HepG2 (cell line): ENCODE measurements around the gene SAXO2. TPM values are rescaled to one million over a fixed set of nuclear protein-coding genes. Genes with fewer than 3 reads are reported as not detected.

ENCODE experiments used
- ATF7 ChIP-seq, 2 experiments: fragments of 450-650 bp in 1 of 2; sonication (generic) in 1 of 2; formaldehyde crosslinking in 1 of 2; IDR thresholded peaks; 2 replicates each; pipeline versions ENCODE4 v1.4.0 to v1.6.1; 2016 to 2020; ENCODE audit warnings: antibody characterized with exemption in 1 of 2, mild to moderate bottlenecking in 1 of 2, missing genetic modification reagents in 1 of 2
- E2F2 ChIP-seq: sonication (generic); formaldehyde crosslinking; IDR thresholded peaks from 2 replicates; pipeline ENCODE4 v1.4.0; 2020; ENCODE audit warnings: missing genetic modification reagents, borderline replicate concordance
- EZH2 ChIP-seq: conservative IDR thresholded peaks from 2 replicates; pipeline ENCODE4 v1.6.1; 2012; ENCODE audit warnings: mild to moderate bottlenecking, low read depth, low read length, moderate library complexity
- GPN1 ChIP-seq: sonication (generic); formaldehyde crosslinking; IDR thresholded peaks from 2 replicates; pipeline ENCODE4 v1.5.1; 2020; ENCODE audit warnings: missing genetic modification reagents, borderline replicate concordance
- GZF1 ChIP-seq: sonication (generic); formaldehyde crosslinking; IDR thresholded peaks from 2 replicates; pipeline ENCODE4 v1.5.1; 2020; ENCODE audit warnings: mild to moderate bottlenecking, missing genetic modification reagents
- KDM2A ChIP-seq: sonication (generic); formaldehyde crosslinking; IDR thresholded peaks from 2 replicates; pipeline ENCODE4 v1.4.0; 2020; ENCODE audit warnings: low read depth, missing genetic modification reagents, borderline replicate concordance
- KLF16 ChIP-seq, 2 experiments: sonication (generic) in 1 of 2; formaldehyde crosslinking in 1 of 2; IDR thresholded peaks; 2 replicates each; pipeline versions ENCODE4 v1.6.1 to v1.8.0; 2016 to 2023; ENCODE audit warnings: missing genetic modification reagents in 2 of 2, missing compliant biosample characterization in 1 of 2
- SRF ChIP-seq: IDR thresholded peaks from 2 replicates; pipeline ENCODE4 v1.6.1; 2011; ENCODE audit warnings: mild to moderate bottlenecking, low read depth, low read length, moderate library complexity
- TBX3 ChIP-seq: fragments of 450-650 bp; IDR thresholded peaks from 2 replicates; pipeline ENCODE4 v1.6.1; 2017; ENCODE audit warnings: antibody characterized with exemption, mild to moderate bottlenecking, inconsistent platforms, borderline replicate concordance
- ZBTB25 ChIP-seq: IDR thresholded peaks from 2 replicates; pipeline ENCODE4 v1.6.1; 2018; ENCODE audit warnings: missing genetic modification reagents
- ZBTB46 ChIP-seq: sonication (generic); formaldehyde crosslinking; IDR thresholded peaks from 2 replicates; pipeline ENCODE4 v1.4.0; 2020; ENCODE audit warnings: mild to moderate bottlenecking, missing genetic modification reagents, borderline replicate concordance
- ZNF382 ChIP-seq: sonication (generic); formaldehyde crosslinking; IDR thresholded peaks from 2 replicates; pipeline ENCODE4 v1.5.0; 2020; ENCODE audit warnings: missing genetic modification reagents, mild to moderate bottlenecking, borderline replicate concordance
- ZNF431 ChIP-seq: sonication (generic); formaldehyde crosslinking; IDR thresholded peaks from 2 replicates; pipeline ENCODE4 v1.9.0; 2022; ENCODE audit warnings: missing genetic modification reagents, low read depth, mild to moderate bottlenecking, borderline replicate concordance
- ZNF446 ChIP-seq: sonication (generic); formaldehyde crosslinking; IDR thresholded peaks from 2 replicates; pipeline ENCODE4 v1.5.0; 2020; ENCODE audit warnings: mild to moderate bottlenecking, missing genetic modification reagents
- ZNF646 ChIP-seq: sonication (generic); formaldehyde crosslinking; IDR thresholded peaks from 2 replicates; pipeline ENCODE4 v1.9.0; 2021; ENCODE audit warnings: mild to moderate bottlenecking, missing genetic modification reagents
- ZNF816 ChIP-seq: sonication (generic); formaldehyde crosslinking; IDR thresholded peaks from 2 replicates; pipeline ENCODE4 v1.8.0; 2022; ENCODE audit warnings: missing genetic modification reagents, mild to moderate bottlenecking, borderline replicate concordance
- ZUFSP ChIP-seq: sonication (generic); formaldehyde crosslinking; IDR thresholded peaks from 2 replicates; pipeline ENCODE4 v1.9.0; 2021; ENCODE audit warnings: missing genetic modification reagents, mild to moderate bottlenecking, borderline replicate concordance
- polyA plus RNA-seq, 8 experiments: library from polyadenylated mRNA; depleted of rRNA in 3 of 8; stranded (reverse) in 7 of 8; unstranded in 1 of 8; fragments of >200 nt; fragmentation: Illumina TruSeq in 4 of 8; extraction: Trizol in 4 of 8; gene quantifications; 2 replicates each; pipeline versions ENCODE4 v1.2.1 to v1.2.3, GENCODE V29; 2011 to 2016; ENCODE audit warnings: low read depth in 4 of 8, missing spikeins in 1 of 8, mixed read lengths in 1 of 8; ENCODE audit not compliant: insufficient read depth in 1 of 8
- total RNA-seq, 5 experiments: library from RNA; depleted of rRNA; stranded (reverse); fragments of >200 nt; fragmentation: Illumina TruSeq; extraction: Trizol; gene quantifications; 2 replicates each; pipeline ENCODE4 v1.2.3, GENCODE V29; 2016; ENCODE audit warnings: low read depth in 1 of 5

Gene SAXO2
- total and polyA plus RNA-seq, 2 of the 13 experiments (the other 11 are each of a cell fraction or from before 2014, with no cell fraction given): 0.01 to 1.5 TPM

GRCh38 chr15:82263350-82263749 lies 732 bp downstream of the SAXO2 start (continued):
- no peak for TF ChIP-seq ZBTB46 (CRISPR knock-in tag)
- TF ChIP-seq ZNF816 (CRISPR knock-in tag): no peak
- TF ChIP-seq ZNF646 (CRISPR knock-in tag): no peak
- no peak for TF ChIP-seq ZUFSP
- peak; percentile 46; the same call in 1 of the 2 replicates for TF ChIP-seq ATF7 (IDR thresholded peaks at IDR 0.05)
- peak; percentile 44; the same call in 1 of the 2 replicates for TF ChIP-seq ATF7 (CRISPR knock-in tag; IDR thresholded peaks at IDR 0.05)
- TF ChIP-seq ZBTB25 (CRISPR knock-in tag): peak; percentile 70; the same call in 1 of the 2 replicates
- TF ChIP-seq ZNF431 (CRISPR knock-in tag): no peak
- TF ChIP-seq KDM2A (CRISPR knock-in tag): no peak
- TF ChIP-seq KLF16 (CRISPR knock-in tag; IDR thresholded peaks at IDR 0.05): peak in 1 of 2 experiments; percentile 69; a peak in 1 of 4 replicates
- no peak for TF ChIP-seq ZNF446
- TF ChIP-seq GZF1: no peak
- TF ChIP-seq SRF: no peak
- TF ChIP-seq EZH2: no peak
- TF ChIP-seq ZNF382 (CRISPR knock-in tag): no peak
- no peak for TF ChIP-seq GPN1 (CRISPR knock-in tag)
- TF ChIP-seq TBX3: peak; percentile 98
- no peak for TF ChIP-seq E2F2 (CRISPR knock-in tag)
